HEK293 (cell line): ENCODE data around the gene WDR36.

Experiments
- CTCF ChIP-seq: fragments of 450-650 bp; formaldehyde crosslinking; IDR thresholded peaks from 2 replicates; pipeline ENCODE4 v1.5.1; 2016; ENCODE audit warnings: missing biosample characterization, missing genetic modification characterization
- SP2 ChIP-seq: fragments of 450-650 bp; formaldehyde crosslinking; IDR thresholded peaks from 2 replicates; pipeline ENCODE4 v1.5.1; 2016; ENCODE audit warnings: missing biosample characterization, missing genetic modification characterization
- SP7 ChIP-seq: fragments of 450-650 bp; formaldehyde crosslinking; IDR thresholded peaks from 2 replicates; pipeline ENCODE4 v1.5.1; 2016; ENCODE audit warnings: missing biosample characterization, missing genetic modification characterization
- ZNF140 ChIP-seq: fragments of 450-650 bp; formaldehyde crosslinking; IDR thresholded peaks from 2 replicates; pipeline ENCODE4 v1.5.1; 2016; ENCODE audit warnings: missing biosample characterization, missing genetic modification characterization
- ZNF155 ChIP-seq: fragments of 450-650 bp; formaldehyde crosslinking; IDR thresholded peaks from 2 replicates; pipeline ENCODE4 v1.5.1; 2016; ENCODE audit warnings: missing biosample characterization, missing genetic modification characterization
- ZNF274 ChIP-seq, 2 experiments: fragments of 200-500 bp in 1 of 2; fragments of 450-650 bp in 1 of 2; sonication (Bioruptor generic) in 1 of 2; formaldehyde crosslinking in 1 of 2; IDR thresholded peaks; 2 replicates each; pipeline versions ENCODE4 v1.5.1 to v1.6.1; 2014 to 2016; ENCODE audit warnings: borderline replicate concordance in 1 of 2, inconsistent platforms in 1 of 2, low read length in 1 of 2, missing biosample characterization in 1 of 2, missing genetic modification characterization in 1 of 2

GRCh38 chr5:111116550-111116949, 24.4 kb downstream of the WDR36 start:
- TF ChIP-seq CTCF (tag by site-specific recombination): no peak
- TF ChIP-seq ZNF274 (IDR thresholded peaks at IDR 0.05; ENCODE audit: low read length): no peak
- no peak for TF ChIP-seq ZNF274 (tag by site-specific recombination; IDR thresholded peaks at IDR 0.05; ENCODE audit: borderline replicate concordance)
- TF ChIP-seq SP7 (tag by site-specific recombination): no peak
- no peak for TF ChIP-seq ZNF155 (tag by site-specific recombination)
- no peak for TF ChIP-seq SP2 (tag by site-specific recombination)
- TF ChIP-seq ZNF140 (tag by site-specific recombination): no peak
